Tibial artery (tissue), 4 donors: Measurements from ENCODE around the gene NPDC1.
"Not testable (repeated sequence)": the region's sequence is repeated elsewhere in the genome, so short reads cannot be mapped to it uniquely, and the experiment has no call there.

ENCODE experiments used
- DNase-seq, 2 donors: peaks; one replicate each; pipeline ENCODE4 v3.0.0-alpha.2; 2019
- H3K27ac ChIP-seq, 2 donors: fragments of 200-600 bp; sonication (generic) in 1 of 2; 1 replicate in 1 of 2; 2 replicates in 1 of 2; pipeline ENCODE4 v1.5.1; 2018 to 2019; ENCODE audit warnings: mild to moderate bottlenecking in 1 of 2
- H3K27me3 ChIP-seq, 2 donors: fragments of 200-600 bp; sonication (generic) in 1 of 2; one replicate each; pipeline versions ENCODE4 v1.5.1 to v1.6.0; 2016 to 2019
- H3K36me3 ChIP-seq, 3 donors: fragments of 200-600 bp; sonication (generic) in 2 of 3; one replicate each; pipeline ENCODE4 v1.5.1; 2016 to 2019; ENCODE audit warnings: mild to moderate bottlenecking in 2 of 3
- H3K4me1 ChIP-seq, 4 donors: fragments of 200-600 bp; sonication (generic) in 2 of 4; 1 replicate in 3 of 4; 2 replicates in 1 of 4; pipeline ENCODE4 v1.5.1; 2016 to 2019
- H3K4me3 ChIP-seq, 2 donors: fragments of 200-600 bp; sonication (generic) in 1 of 2; 1 replicate in 1 of 2; 2 replicates in 1 of 2; pipeline ENCODE4 v1.5.1; 2018 to 2019; ENCODE audit warnings: mild to moderate bottlenecking in 2 of 2
- H3K9me3 ChIP-seq, 3 donors: fragments of 200-600 bp; sonication (generic) in 1 of 3; one replicate each; pipeline ENCODE4 v1.5.1; 2016 to 2019
- intact Hi-C: fragments of 100-400 bp; cut with DNase I; formaldehyde crosslinking; loops from one replicate; pipeline ENCODE4 v1.15.0; 2023; ENCODE audit warnings: low total_unique reads
- TF ChIP-seq, protein P1 (sequence below), 2 experiments: fragments of 200-600 bp in 1 of 2; fragments of 450-650 bp in 1 of 2; IDR thresholded peaks; one replicate each; pipeline ENCODE4 v1.5.1; 2017 to 2019; ENCODE audit warnings: antibody characterized with exemption in 2 of 2, mild to moderate bottlenecking in 1 of 2, moderate library complexity in 1 of 2

The NPDC1 gene

DNA sequence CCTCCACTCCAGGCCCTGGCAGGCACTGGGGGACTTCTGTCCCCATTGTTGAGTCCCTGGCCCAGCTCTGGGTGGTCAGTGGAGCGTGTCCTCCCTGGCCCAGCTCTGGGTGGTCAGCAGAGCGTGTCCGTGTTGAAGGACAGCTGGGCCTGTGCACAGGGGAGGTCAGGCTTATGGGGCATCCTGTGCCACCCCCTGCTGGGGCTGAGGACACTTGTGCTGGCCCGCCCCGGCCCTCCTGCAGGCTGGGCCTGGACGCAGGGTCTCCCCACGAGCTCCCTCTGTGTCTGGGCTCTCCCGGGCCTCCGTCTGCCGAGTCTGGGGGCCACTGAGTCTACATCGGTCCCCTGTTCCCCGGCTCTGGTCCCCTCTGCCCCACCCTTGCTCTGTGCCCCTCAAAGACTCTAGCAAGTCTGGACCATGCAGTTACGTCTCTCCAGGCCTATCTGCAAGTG, 38.1 kb downstream of the NPDC1 start:
- H3K4me1 ChIP-seq, result no peaks in the 10 kb centered on the region
- intact Hi-C loops, result no loop called here
- H3K27ac ChIP-seq, result no peak overlapping the region

DNA sequence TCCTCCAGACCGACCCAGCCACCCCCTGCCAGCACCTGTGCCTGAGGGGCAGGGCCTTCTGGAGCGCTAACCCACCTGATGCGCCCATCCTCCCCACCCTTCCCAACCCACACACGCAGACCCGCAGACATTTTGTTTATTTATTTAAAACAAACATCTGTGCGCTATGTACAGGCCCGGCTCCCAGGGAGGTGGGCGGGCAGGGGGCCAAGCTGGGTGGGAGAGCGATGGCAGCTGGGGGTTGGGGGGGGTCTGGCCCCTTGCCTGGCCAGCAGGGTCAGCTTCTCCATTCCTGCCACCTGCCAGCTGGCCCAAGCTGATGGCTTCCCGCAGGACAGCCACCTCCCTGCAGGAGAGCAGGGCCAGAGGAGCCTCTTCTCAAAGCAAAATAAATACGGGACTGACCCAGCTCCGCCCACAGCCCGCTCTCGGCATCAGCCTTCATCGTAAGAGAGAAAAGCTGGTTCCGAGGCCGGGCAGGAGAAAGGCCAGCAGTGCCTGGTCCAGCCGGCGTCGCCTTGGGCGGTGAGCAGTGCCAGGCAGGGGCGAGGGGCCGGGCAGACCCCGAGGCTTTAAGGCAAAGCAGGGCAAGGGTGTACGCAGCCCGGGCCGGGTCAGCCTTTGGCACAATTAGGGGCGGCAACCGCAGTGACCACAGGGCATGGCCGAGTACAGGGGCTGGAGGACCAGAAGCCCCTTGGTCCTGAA, 38.7 kb downstream of the NPDC1 start:
- Histone ChIP-seq H3K27ac (no peak overlapping the region), H3K27me3 (no peaks in the 10 kb centered on the region), H3K36me3 (peaks cover under 1 to 53% (median 42%) of the 10 kb centered on the region in 3 donors), H3K4me3 (no peak overlapping the region), H3K9me3 (no peaks in the 10 kb centered on the region), H3K4me1 (no peaks in the 10 kb centered on the region)
- no peak for DNase-seq
- TF ChIP-seq, protein P1, sequence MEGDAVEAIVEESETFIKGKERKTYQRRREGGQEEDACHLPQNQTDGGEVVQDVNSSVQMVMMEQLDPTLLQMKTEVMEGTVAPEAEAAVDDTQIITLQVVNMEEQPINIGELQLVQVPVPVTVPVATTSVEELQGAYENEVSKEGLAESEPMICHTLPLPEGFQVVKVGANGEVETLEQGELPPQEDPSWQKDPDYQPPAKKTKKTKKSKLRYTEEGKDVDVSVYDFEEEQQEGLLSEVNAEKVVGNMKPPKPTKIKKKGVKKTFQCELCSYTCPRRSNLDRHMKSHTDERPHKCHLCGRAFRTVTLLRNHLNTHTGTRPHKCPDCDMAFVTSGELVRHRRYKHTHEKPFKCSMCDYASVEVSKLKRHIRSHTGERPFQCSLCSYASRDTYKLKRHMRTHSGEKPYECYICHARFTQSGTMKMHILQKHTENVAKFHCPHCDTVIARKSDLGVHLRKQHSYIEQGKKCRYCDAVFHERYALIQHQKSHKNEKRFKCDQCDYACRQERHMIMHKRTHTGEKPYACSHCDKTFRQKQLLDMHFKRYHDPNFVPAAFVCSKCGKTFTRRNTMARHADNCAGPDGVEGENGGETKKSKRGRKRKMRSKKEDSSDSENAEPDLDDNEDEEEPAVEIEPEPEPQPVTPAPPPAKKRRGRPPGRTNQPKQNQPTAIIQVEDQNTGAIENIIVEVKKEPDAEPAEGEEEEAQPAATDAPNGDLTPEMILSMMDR (IDR thresholded peaks at IDR 0.05), result no peak
- intact Hi-C loops, result no loop called here

More for the DNA sequence above, 38.1 kb downstream of the NPDC1 start:
- TF ChIP-seq, protein P1 (IDR thresholded peaks at IDR 0.05), result no peak
- H3K4me3 ChIP-seq, result no peak overlapping the region
- H3K9me3 ChIP-seq, result no peaks in the 10 kb centered on the region
- DNase-seq, result no peak
- peaks cover 6 to 59% (median 48%) of the 10 kb centered on the region in 3 donors for H3K36me3 ChIP-seq
- no peaks in the 10 kb centered on the region for H3K27me3 ChIP-seq

GRCh38 chr9:137006116-137007003, 39.6 kb downstream of the NPDC1 start:
- peaks cover 0 to 44% (median 33%) of the 10 kb centered on the region in 3 donors for H3K36me3 ChIP-seq
- no peaks in the 10 kb centered on the region for H3K27me3 ChIP-seq
- TF ChIP-seq, protein P1 (IDR thresholded peaks at IDR 0.05), result no peak
- no peaks in the 10 kb centered on the region for H3K9me3 ChIP-seq
- no peaks in the 10 kb centered on the region for H3K4me1 ChIP-seq
- DNase-seq, result no peak
- no peak overlapping the region for H3K27ac ChIP-seq
- H3K4me3 ChIP-seq, result no peak overlapping the region
- intact Hi-C loops, result no loop called here

GRCh38 chr9:137004285-137004684, 41.7 kb downstream of the NPDC1 start:
- H3K4me1 ChIP-seq, DNase-seq, H3K4me3 ChIP-seq, H3K27me3 ChIP-seq, intact Hi-C loops, H3K27ac ChIP-seq, H3K9me3 ChIP-seq: not testable (repeated sequence)
- H3K36me3 ChIP-seq, result peaks cover 0 to 23% (median 18%) of the 10 kb centered on the region in 3 donors
- TF ChIP-seq, protein P1 (IDR thresholded peaks at IDR 0.05), result peak; percentile 11 to 23

- H3K4me1 ChIP-seq, result no peaks in the 10 kb centered on the region
- no peaks in the 10 kb centered on the region for H3K9me3 ChIP-seq
- H3K36me3 ChIP-seq, result peaks cover 0 to 7% (median 4%) of the 10 kb centered on the region in 3 donors
- H3K4me3 ChIP-seq, result no peak overlapping the region
- intact Hi-C loops, result no loop called here
- H3K27ac ChIP-seq, result no peak overlapping the region
- H3K27me3 ChIP-seq, result peaks cover 0 to 6% of the 10 kb centered on the region in 2 donors
- no peak for DNase-seq
- TF ChIP-seq, protein P1 (IDR thresholded peaks at IDR 0.05), result no peak
Measured at GRCh38 chr9:137002646-137003041, 43.3 kb downstream of the NPDC1 start.
